Measurements from ENCODE around the gene CCDC201. TPM values are rescaled to one million over a fixed set of nuclear protein-coding genes. Genes with fewer than 3 reads are reported as not detected.

The CCDC201 gene
- polyA plus RNA-seq, 2 of the 4 experiments (the other 2 are of a cell fraction), result 0.03 TPM; not detected in 1

DNA sequence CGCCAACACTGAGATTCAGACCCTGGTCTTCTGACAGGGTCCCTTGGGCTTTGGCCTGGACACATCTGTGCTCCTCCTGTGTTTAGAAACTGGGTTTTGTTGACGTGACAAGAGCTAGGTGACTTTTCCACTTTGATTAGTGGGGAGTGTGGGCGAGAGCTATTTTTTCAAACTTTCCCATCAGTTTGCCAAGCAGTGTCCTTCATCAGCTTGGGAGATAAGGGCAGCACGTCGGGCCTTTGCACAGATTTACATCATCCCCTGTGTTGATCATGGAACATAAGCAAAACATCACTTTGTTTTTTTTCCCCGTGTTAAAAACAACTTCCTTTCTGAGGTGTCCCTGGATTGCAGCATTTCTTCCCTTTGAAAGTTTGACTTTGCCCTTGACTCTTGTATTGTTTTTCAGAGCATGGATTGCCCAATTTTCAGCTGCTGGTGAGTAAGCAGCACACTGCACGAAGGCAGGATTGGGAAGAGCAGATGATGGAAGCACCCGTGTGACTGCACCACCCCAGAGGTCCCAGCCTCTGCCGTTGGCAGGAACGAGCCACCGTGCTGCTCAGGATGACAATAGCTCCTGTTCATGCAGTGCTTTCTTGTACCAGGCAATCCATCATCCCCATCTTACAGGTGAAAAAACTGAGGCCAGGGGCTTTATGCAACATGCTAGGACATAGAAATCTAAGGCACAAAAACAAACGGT lies 9.0 kb upstream of the CCDC201 start:
- DNase-seq (ENCODE audit: low read depth in 1 of 2, low spot score in 1 of 2) (peak in 1 of 2 experiments; percentile 70), ATAC-seq (peak; percentile 53 to 84), FAIRE-seq (no peak)
- ChIA-PET CTCF (interaction anchor here (1.3 to 7.8 kb wide), 5 partner anchors 9 to 746 kb away, joined by 3 to 51 read pairs (median 6); partner anchors contain the start of gene IGFBP3), POLR2A (no interaction called here)
- Histone ChIP-seq H3K4me2 (peak overlapping the region; percentile 71), H3K9me3 (peaks cover 14% of the 10 kb centered on the region; the same call in 2 of the 3 replicates), H3K4me3 (no peak overlapping the region), H3K27ac (peak overlapping the region; percentile 86 to 89), H3K4me1 (peaks cover 58% of the 10 kb centered on the region)
- 29% methylated on average over 12 of the region's 12 CpGs for WGBS (ENCODE audit: missing lambda C conversion rate)
- TF ChIP-seq SMC3 (IDR thresholded peaks at IDR 0.05) (no peak), KDM1A (IDR thresholded peaks at IDR 0.05; ENCODE audit: low read depth) (no peak), TFCP2L1 (CRISPR knock-in tag; IDR thresholded peaks at IDR 0.05) (no peak), EHF (CRISPR knock-in tag; IDR thresholded peaks at IDR 0.05) (no peak), BCL3 (IDR thresholded peaks at IDR 0.05) (peak; percentile 76; the same call in 1 of the 3 replicates), HOXB5 (CRISPR knock-in tag; IDR thresholded peaks at IDR 0.05) (no peak), NPAS2 (CRISPR knock-in tag; IDR thresholded peaks at IDR 0.05; ENCODE audit: borderline replicate concordance) (no peak), MAZ (IDR thresholded peaks at IDR 0.05; ENCODE audit: borderline replicate concordance, low read depth, low read length) (no peak), JUNB (IDR thresholded peaks at IDR 0.05) (peak; percentile 84), RFX5 (IDR thresholded peaks at IDR 0.05) (no peak), POLR2AphosphoS2 (conservative IDR thresholded peaks at IDR 0.05; ENCODE audit: low read length) (no peak), RAD21 (conservative IDR thresholded peaks at IDR 0.05 in 1 of 2, IDR thresholded peaks at IDR 0.05 in 1 of 2) (peak in 1 of 2 experiments; percentile 22; a peak in 1 of 5 replicates), MAFK (IDR thresholded peaks at IDR 0.05; ENCODE audit: partially characterized antibody) (no peak), JUN (IDR thresholded peaks at IDR 0.05) (peak; percentile 73 to 85; a peak in 4 of 5 replicates), PBX3 (IDR thresholded peaks at IDR 0.05) (no peak), ZNF302 (CRISPR knock-in tag; IDR thresholded peaks at IDR 0.05) (no peak), POLR2A (IDR thresholded peaks at IDR 0.05; ENCODE audit: low read length) (no peak), ATOH8 (CRISPR knock-in tag; IDR thresholded peaks at IDR 0.05; ENCODE audit: low read depth) (no peak), FOXS1 (CRISPR knock-in tag; IDR thresholded peaks at IDR 0.05) (no peak), HEYL (CRISPR knock-in tag; IDR thresholded peaks at IDR 0.05) (no peak), NFE2L2 (conservative IDR thresholded peaks at IDR 0.05; ENCODE audit: low read length) (no peak), CBX8 (IDR thresholded peaks at IDR 0.05) (no peak), RARB (CRISPR knock-in tag; IDR thresholded peaks at IDR 0.05) (no peak), EP300 (IDR thresholded peaks at IDR 0.05) (peak; percentile 86 to 90; a peak in 4 of 5 replicates), TP53 (CRISPR knock-in tag; IDR thresholded peaks at IDR 0.05) (no peak), CEBPB (IDR thresholded peaks at IDR 0.05) (peak; percentile 82 to 98), HOXA7 (CRISPR knock-in tag; IDR thresholded peaks at IDR 0.05) (no peak), EHMT2 (IDR thresholded peaks at IDR 0.05; ENCODE audit: low read depth) (no peak), ZSCAN20 (CRISPR knock-in tag; IDR thresholded peaks at IDR 0.05) (no peak), ZFP36 (IDR thresholded peaks at IDR 0.05; ENCODE audit: borderline replicate concordance, partially characterized antibody) (no peak), FOSL2 (IDR thresholded peaks at IDR 0.05) (peak; percentile 74), FOSL2 (CRISPR knock-in tag; IDR thresholded peaks at IDR 0.05) (peak; percentile 76), HOXB13 (CRISPR knock-in tag; IDR thresholded peaks at IDR 0.05; ENCODE audit: low read depth) (no peak), ZC3H11A (IDR thresholded peaks at IDR 0.05) (no peak), KDM5A (IDR thresholded peaks at IDR 0.05) (no peak), CHD4 (IDR thresholded peaks at IDR 0.05; ENCODE audit: borderline replicate concordance) (no peak), HES2 (IDR thresholded peaks at IDR 0.05) (peak; percentile 90; the same call in 1 of the 2 replicates), GATA3 (IDR thresholded peaks at IDR 0.05; ENCODE audit: borderline replicate concordance) (no peak), ESRRA (IDR thresholded peaks at IDR 0.05; ENCODE audit: borderline replicate concordance, low read length) (peak; percentile 35; the same call in 1 of the 2 replicates), BHLHE40 (IDR thresholded peaks at IDR 0.05; ENCODE audit: low read depth, low read length) (no peak)
- TF ChIP-seq, protein P1, sequence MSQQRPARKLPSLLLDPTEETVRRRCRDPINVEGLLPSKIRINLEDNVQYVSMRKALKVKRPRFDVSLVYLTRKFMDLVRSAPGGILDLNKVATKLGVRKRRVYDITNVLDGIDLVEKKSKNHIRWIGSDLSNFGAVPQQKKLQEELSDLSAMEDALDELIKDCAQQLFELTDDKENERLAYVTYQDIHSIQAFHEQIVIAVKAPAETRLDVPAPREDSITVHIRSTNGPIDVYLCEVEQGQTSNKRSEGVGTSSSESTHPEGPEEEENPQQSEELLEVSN (IDR thresholded peaks at IDR 0.05; ENCODE audit: borderline replicate concordance, low read depth), result no peak

Data from A549 (cell line).